ENCODE data around the gene OTUB2. TPM values are rescaled to one million over a fixed set of nuclear protein-coding genes. Genes with fewer than 3 reads are reported as not detected.

Gene OTUB2
- total and polyA plus RNA-seq, 4 donors = 0.28 to 0.92 (median 0.63) TPM

DNA sequence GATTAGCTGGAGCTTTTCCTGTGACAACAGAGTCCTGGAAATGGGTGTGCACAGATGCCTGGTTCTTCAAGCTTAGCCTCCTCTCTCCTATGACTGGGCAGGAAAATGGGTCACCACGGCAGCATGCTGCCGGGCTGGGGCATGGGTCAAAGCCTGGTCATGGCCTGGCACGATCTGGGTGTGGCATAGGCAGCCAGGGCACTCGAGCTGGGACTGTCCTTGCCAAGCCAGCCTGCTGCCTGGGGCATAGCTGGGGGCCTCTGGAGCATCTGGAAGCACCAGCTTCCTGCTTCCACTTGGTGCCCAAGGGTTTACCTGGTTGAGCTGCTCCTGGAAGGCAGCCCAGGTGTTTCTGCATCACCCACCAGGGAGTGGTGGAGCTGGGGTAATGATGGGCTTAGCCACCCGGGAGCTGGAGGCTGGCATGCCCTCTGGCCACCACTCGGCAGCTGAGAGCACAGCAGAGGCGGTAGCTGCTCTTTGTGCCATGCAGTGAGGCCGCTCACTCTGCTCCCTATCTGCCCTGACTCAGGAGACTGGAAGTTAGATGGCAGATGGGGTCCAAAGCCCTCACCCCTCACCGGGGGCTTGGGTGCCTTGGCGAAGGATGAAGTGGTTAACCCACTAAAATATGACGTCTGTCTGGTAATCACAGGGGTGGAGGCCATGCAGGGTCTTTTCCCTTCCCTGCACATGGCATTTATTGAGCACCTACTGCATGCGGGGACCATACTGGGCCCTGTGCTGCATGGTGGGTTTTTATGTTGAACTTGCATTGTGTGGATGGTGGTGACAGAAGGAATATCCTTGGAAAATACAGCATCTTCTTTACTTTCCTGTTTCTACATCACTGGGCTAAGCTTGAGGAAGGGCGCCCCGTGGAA lies 1.7 kb downstream of the OTUB2 start:
- H3K36me3 ChIP-seq (ENCODE audit: control insufficient read depth in 4 of 4, insufficient read depth in 3 of 4, low read depth in 1 of 4, low read length in 3 of 4) = no peaks in the 10 kb centered on the region
- H3K27me3 ChIP-seq (ENCODE audit: control insufficient read depth in 4 of 4, insufficient read depth in 4 of 4, low read length in 3 of 4) = no peaks in the 10 kb centered on the region
- no peak overlapping the region for H3K9ac ChIP-seq (ENCODE audit: low read depth in 1 of 2, low read length in 2 of 2)
- no peak overlapping the region for H3K27ac ChIP-seq (ENCODE audit: low read depth in 1 of 2, low read length in 2 of 2)
- H3K4me3 ChIP-seq (ENCODE audit: low read depth in 1 of 3, low read length in 3 of 3) = no peak overlapping the region
- peaks cover 2 to 19% (median 8%) of the 10 kb centered on the region in 4 donors for H3K4me1 ChIP-seq (ENCODE audit: control insufficient read depth in 4 of 4, insufficient read depth in 4 of 4, low read length in 3 of 4)
- H3K9me3 ChIP-seq (ENCODE audit: control insufficient read depth in 4 of 4, low read length in 3 of 4) = no peaks in the 10 kb centered on the region
- WGBS = 75% methylated on average over 14 of the region's 14 CpGs
- DNase-seq (ENCODE audit: low spot score) = no peak
- TF ChIP-seq HNF4A (conservative IDR thresholded peaks at IDR 0.05) (no peak), NR2F2 (IDR thresholded peaks at IDR 0.05) (no peak), RXRA (IDR thresholded peaks at IDR 0.05) (peak; percentile 49 to 80), HNF4G (IDR thresholded peaks at IDR 0.05) (no peak), YY1 (IDR thresholded peaks at IDR 0.05) (no peak), EGR1 (IDR thresholded peaks at IDR 0.05; ENCODE audit: low read depth in 2 of 2) (no peak)
- TF ChIP-seq, protein P1, sequence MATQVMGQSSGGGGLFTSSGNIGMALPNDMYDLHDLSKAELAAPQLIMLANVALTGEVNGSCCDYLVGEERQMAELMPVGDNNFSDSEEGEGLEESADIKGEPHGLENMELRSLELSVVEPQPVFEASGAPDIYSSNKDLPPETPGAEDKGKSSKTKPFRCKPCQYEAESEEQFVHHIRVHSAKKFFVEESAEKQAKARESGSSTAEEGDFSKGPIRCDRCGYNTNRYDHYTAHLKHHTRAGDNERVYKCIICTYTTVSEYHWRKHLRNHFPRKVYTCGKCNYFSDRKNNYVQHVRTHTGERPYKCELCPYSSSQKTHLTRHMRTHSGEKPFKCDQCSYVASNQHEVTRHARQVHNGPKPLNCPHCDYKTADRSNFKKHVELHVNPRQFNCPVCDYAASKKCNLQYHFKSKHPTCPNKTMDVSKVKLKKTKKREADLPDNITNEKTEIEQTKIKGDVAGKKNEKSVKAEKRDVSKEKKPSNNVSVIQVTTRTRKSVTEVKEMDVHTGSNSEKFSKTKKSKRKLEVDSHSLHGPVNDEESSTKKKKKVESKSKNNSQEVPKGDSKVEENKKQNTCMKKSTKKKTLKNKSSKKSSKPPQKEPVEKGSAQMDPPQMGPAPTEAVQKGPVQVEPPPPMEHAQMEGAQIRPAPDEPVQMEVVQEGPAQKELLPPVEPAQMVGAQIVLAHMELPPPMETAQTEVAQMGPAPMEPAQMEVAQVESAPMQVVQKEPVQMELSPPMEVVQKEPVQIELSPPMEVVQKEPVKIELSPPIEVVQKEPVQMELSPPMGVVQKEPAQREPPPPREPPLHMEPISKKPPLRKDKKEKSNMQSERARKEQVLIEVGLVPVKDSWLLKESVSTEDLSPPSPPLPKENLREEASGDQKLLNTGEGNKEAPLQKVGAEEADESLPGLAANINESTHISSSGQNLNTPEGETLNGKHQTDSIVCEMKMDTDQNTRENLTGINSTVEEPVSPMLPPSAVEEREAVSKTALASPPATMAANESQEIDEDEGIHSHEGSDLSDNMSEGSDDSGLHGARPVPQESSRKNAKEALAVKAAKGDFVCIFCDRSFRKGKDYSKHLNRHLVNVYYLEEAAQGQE (IDR thresholded peaks at IDR 0.05) = no peak
- TF ChIP-seq, protein P2, sequence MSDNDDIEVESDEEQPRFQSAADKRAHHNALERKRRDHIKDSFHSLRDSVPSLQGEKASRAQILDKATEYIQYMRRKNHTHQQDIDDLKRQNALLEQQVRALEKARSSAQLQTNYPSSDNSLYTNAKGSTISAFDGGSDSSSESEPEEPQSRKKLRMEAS (IDR thresholded peaks at IDR 0.05) = no peak

DNA sequence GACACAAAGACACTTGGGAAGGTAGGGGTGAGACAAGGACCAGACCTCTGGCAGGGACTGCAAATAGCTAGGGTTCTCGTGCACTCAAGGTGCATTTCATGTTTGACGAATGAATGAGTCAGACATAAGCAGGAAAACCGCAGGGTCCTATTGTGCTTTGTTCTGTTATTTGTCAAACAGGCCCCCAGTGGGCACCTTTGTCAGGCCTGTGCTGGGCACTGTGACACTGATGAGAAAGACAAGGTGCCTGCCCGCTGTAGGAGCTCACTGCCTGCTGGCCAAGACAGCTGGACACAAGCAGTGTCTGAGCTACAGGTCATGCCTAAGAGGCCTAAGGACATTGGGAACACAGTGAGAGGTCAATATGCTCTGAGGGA lies 2.3 kb downstream of the OTUB2 start:
- peaks cover 2 to 19% (median 8%) of the 10 kb centered on the region in 4 donors for H3K4me1 ChIP-seq (ENCODE audit: control insufficient read depth in 4 of 4, insufficient read depth in 4 of 4, low read length in 3 of 4)
- DNase-seq (ENCODE audit: low spot score) = no peak
- no peaks in the 10 kb centered on the region for H3K36me3 ChIP-seq (ENCODE audit: control insufficient read depth in 4 of 4, insufficient read depth in 3 of 4, low read depth in 1 of 4, low read length in 3 of 4)
- no peak overlapping the region for H3K4me3 ChIP-seq (ENCODE audit: low read depth in 1 of 3, low read length in 3 of 3)
- TF ChIP-seq FOXA1 (IDR thresholded peaks at IDR 0.05) = no peak
- no peak for TF ChIP-seq NR2F2 (IDR thresholded peaks at IDR 0.05)
- TF ChIP-seq, protein P3, sequence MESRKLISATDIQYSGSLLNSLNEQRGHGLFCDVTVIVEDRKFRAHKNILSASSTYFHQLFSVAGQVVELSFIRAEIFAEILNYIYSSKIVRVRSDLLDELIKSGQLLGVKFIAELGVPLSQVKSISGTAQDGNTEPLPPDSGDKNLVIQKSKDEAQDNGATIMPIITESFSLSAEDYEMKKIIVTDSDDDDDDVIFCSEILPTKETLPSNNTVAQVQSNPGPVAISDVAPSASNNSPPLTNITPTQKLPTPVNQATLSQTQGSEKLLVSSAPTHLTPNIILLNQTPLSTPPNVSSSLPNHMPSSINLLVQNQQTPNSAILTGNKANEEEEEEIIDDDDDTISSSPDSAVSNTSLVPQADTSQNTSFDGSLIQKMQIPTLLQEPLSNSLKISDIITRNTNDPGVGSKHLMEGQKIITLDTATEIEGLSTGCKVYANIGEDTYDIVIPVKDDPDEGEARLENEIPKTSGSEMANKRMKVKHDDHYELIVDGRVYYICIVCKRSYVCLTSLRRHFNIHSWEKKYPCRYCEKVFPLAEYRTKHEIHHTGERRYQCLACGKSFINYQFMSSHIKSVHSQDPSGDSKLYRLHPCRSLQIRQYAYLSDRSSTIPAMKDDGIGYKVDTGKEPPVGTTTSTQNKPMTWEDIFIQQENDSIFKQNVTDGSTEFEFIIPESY (IDR thresholded peaks at IDR 0.05) = no peak
- no peak for TF ChIP-seq RAD21 (IDR thresholded peaks at IDR 0.05)
- TF ChIP-seq, protein P4, sequence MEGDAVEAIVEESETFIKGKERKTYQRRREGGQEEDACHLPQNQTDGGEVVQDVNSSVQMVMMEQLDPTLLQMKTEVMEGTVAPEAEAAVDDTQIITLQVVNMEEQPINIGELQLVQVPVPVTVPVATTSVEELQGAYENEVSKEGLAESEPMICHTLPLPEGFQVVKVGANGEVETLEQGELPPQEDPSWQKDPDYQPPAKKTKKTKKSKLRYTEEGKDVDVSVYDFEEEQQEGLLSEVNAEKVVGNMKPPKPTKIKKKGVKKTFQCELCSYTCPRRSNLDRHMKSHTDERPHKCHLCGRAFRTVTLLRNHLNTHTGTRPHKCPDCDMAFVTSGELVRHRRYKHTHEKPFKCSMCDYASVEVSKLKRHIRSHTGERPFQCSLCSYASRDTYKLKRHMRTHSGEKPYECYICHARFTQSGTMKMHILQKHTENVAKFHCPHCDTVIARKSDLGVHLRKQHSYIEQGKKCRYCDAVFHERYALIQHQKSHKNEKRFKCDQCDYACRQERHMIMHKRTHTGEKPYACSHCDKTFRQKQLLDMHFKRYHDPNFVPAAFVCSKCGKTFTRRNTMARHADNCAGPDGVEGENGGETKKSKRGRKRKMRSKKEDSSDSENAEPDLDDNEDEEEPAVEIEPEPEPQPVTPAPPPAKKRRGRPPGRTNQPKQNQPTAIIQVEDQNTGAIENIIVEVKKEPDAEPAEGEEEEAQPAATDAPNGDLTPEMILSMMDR (IDR thresholded peaks at IDR 0.05; ENCODE audit: low read depth, low read length, missing input control) = no peak
- no peak for TF ChIP-seq GABPA (IDR thresholded peaks at IDR 0.05 in 1 of 2, conservative IDR thresholded peaks at IDR 0.05 in 1 of 2)
- TF ChIP-seq, protein P5, sequence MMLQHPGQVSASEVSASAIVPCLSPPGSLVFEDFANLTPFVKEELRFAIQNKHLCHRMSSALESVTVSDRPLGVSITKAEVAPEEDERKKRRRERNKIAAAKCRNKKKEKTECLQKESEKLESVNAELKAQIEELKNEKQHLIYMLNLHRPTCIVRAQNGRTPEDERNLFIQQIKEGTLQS (IDR thresholded peaks at IDR 0.05) = no peak
- H3K27ac ChIP-seq (ENCODE audit: low read depth in 1 of 2, low read length in 2 of 2) = no peak overlapping the region
- H3K9ac ChIP-seq (ENCODE audit: low read depth in 1 of 2, low read length in 2 of 2) = no peak overlapping the region
- H3K27me3 ChIP-seq (ENCODE audit: control insufficient read depth in 4 of 4, insufficient read depth in 4 of 4, low read length in 3 of 4) = no peaks in the 10 kb centered on the region
- WGBS = 89% methylated on average over 4 of the region's 4 CpGs
- no peaks in the 10 kb centered on the region for H3K9me3 ChIP-seq (ENCODE audit: control insufficient read depth in 4 of 4, low read length in 3 of 4)
